ENCODE data around the gene USP17L21.
"Not testable (repeated sequence)": the region's sequence is repeated elsewhere in the genome, so short reads cannot be mapped to it uniquely, and the experiment has no call there.

- not testable (repeated sequence) for TF ChIP-seq CTCF (optimal IDR thresholded peaks at IDR 0.05 in 1 of 3, IDR thresholded peaks at IDR 0.05 in 1 of 3, conservative IDR thresholded peaks at IDR 0.05 in 1 of 3; ENCODE audit: extremely low read depth in 1 of 3, insufficient read depth in 2 of 3, low read length in 3 of 3); EZH2 (IDR thresholded peaks at IDR 0.05; ENCODE audit: low read length)
Observed at GRCh38 chr4:9215105-9215504, 47.6 kb upstream of the USP17L21 start, which contains the start of gene USP17L11.

Data from keratinocyte (primary cell).